Omental fat pad (tissue), 4 donors: ENCODE data around the gene CMTM1. TPM values are rescaled to one million over a fixed set of nuclear protein-coding genes. Genes with fewer than 3 reads are reported as not detected.

Source experiments
- ATAC-seq: fragments of 150-250 bp; one replicate; pipeline ENCODE4 v1.9.1; 2016; ENCODE audit warnings: mild to moderate bottlenecking, moderate library complexity; ENCODE audit not compliant: low FRiP score
- DNase-seq: peaks from one replicate; pipeline ENCODE4 v3.0.0-alpha.2; 2019; ENCODE audit warnings: low spot score
- CTCF ChIP-seq, 3 donors: fragments of 450-650 bp; IDR thresholded peaks; one replicate each; pipeline ENCODE4 v1.5.1; 2016 to 2017; ENCODE audit warnings: antibody characterized with exemption in 3 of 3, mild to moderate bottlenecking in 3 of 3, moderate library complexity in 2 of 3
- total RNA-seq, 4 donors: library from RNA; depleted of rRNA; stranded (reverse); fragments of >200 nt; gene quantifications; one replicate each; pipeline ENCODE4 v1.1.0, GENCODE V29; 2016

The CMTM1 gene
- total RNA-seq, 4 donors from 2014 or later = 0.93 to 1.1 (median 0.98) TPM

GRCh38 chr16:66585481-66586239 is 19.4 kb downstream of the CMTM1 start:
- no peak for ATAC-seq
- no peak for DNase-seq
- TF ChIP-seq CTCF (IDR thresholded peaks at IDR 0.05) = no peak

GRCh38 chr16:66587881-66588600 is 21.8 kb downstream of the CMTM1 start:
- TF ChIP-seq CTCF (IDR thresholded peaks at IDR 0.05) = no peak
- DNase-seq (no peak), ATAC-seq (no peak)

GRCh38 chr16:66588981-66589713 is 22.9 kb downstream of the CMTM1 start:
- DNase-seq (no peak), ATAC-seq (no peak)
- TF ChIP-seq CTCF (IDR thresholded peaks at IDR 0.05) = no peak

- DNase-seq (no peak), ATAC-seq (no peak)
- TF ChIP-seq CTCF (IDR thresholded peaks at IDR 0.05) = no peak
These were observed 24.1 kb downstream of the CMTM1 start for GRCh38 chr16:66590322-66590721.

- DNase-seq = no peak
- ATAC-seq = no peak
- TF ChIP-seq CTCF (IDR thresholded peaks at IDR 0.05) = no peak
These were observed 24.8 kb downstream of the CMTM1 start for GRCh38 chr16:66591018-66591417.

GRCh38 chr16:66592241-66592640 is 26.0 kb downstream of the CMTM1 start:
- no peak for ATAC-seq
- TF ChIP-seq CTCF (IDR thresholded peaks at IDR 0.05) = no peak
- DNase-seq = no peak
